NCI-H2081 (cell line): ENCODE data around the gene FHOD3.
A peak's percentile ranks its signal among the peaks of the same experiment; 100 is the strongest.
"Not testable (repeated sequence)": the region's sequence is repeated elsewhere in the genome, so short reads cannot be mapped to it uniquely, and the experiment has no call there.

Experiments used
- DNase-seq, 2 experiments: peaks; one replicate each; lab custom pipeline; 2025; lab: John Stamatoyannopoulos, UW

The FHOD3 gene

GRCh38 chr18:36451454-36452251 is 154.1 kb downstream of the FHOD3 start:
- DNase-seq, result no peak

- DNase-seq, result no peak
These were observed 156.7 kb downstream of the FHOD3 start for GRCh38 chr18:36454245-36454644.

- peak; percentile 18 to 60 for DNase-seq
These were observed 157.4 kb downstream of the FHOD3 start for GRCh38 chr18:36454848-36455458.

- no peak for DNase-seq
These were observed 158.4 kb downstream of the FHOD3 start for GRCh38 chr18:36455931-36456330.

- DNase-seq, result no peak
These were observed 159.1 kb downstream of the FHOD3 start for GRCh38 chr18:36456622-36457021.

GRCh38 chr18:36457683-36458082 is 160.2 kb downstream of the FHOD3 start:
- no peak for DNase-seq

GRCh38 chr18:36458306-36458705 is 160.8 kb downstream of the FHOD3 start:
- no peak for DNase-seq

GRCh38 chr18:36459203-36459602 is 161.7 kb downstream of the FHOD3 start:
- DNase-seq, result no peak

- no peak for DNase-seq
These were observed 162.3 kb downstream of the FHOD3 start for GRCh38 chr18:36459786-36460185.

- DNase-seq, result no peak
These were observed 162.9 kb downstream of the FHOD3 start for GRCh38 chr18:36460324-36460850.

- DNase-seq, result no peak
These were observed 163.3 kb downstream of the FHOD3 start for GRCh38 chr18:36460854-36461253.

- no peak for DNase-seq
These were observed 164.1 kb downstream of the FHOD3 start for GRCh38 chr18:36461551-36461987.

GRCh38 chr18:36463516-36463915 is 166.0 kb downstream of the FHOD3 start:
- DNase-seq, result not testable (repeated sequence)

- no peak for DNase-seq
These were observed 166.7 kb downstream of the FHOD3 start for GRCh38 chr18:36464126-36464651.

GRCh38 chr18:36465276-36465675 is 167.8 kb downstream of the FHOD3 start:
- DNase-seq, result no peak

GRCh38 chr18:36465970-36466369 is 168.5 kb downstream of the FHOD3 start:
- DNase-seq, result no peak

- DNase-seq, result no peak
These were observed 170.1 kb downstream of the FHOD3 start for GRCh38 chr18:36467614-36468013.

- DNase-seq, result no peak
These were observed 170.6 kb downstream of the FHOD3 start for GRCh38 chr18:36468161-36468560.

GRCh38 chr18:36469461-36469860 is 171.9 kb downstream of the FHOD3 start:
- no peak for DNase-seq

GRCh38 chr18:36470896-36471295 is 173.4 kb downstream of the FHOD3 start:
- no peak for DNase-seq

- DNase-seq, result no peak
These were observed 173.9 kb downstream of the FHOD3 start for GRCh38 chr18:36471393-36471792.

GRCh38 chr18:36476433-36476832 is 178.9 kb downstream of the FHOD3 start:
- DNase-seq, result no peak

GRCh38 chr18:36477776-36478175 is 180.3 kb downstream of the FHOD3 start:
- no peak for DNase-seq
